Fibroblast of skin of right biceps (primary cell): ENCODE results near the gene CCN6.

Experiments used
- DNase-seq: peaks from one replicate; pipeline ENCODE4 v3.0.0-alpha.2; 2013

The CCN6 gene

GRCh38 chr6:112118034-112118433 lies 64.1 kb downstream of the CCN6 start:
- DNase-seq = no peak
